Esophagus muscularis mucosa (tissue), 4 donors: ENCODE results near the gene TRIM42. TPM values are rescaled to one million over a fixed set of nuclear protein-coding genes. Genes with fewer than 3 reads are reported as not detected.

ENCODE experiments used
- DNase-seq: peaks from one replicate; pipeline ENCODE4 v3.0.0-alpha.2; 2017; ENCODE audit errors: extremely low spot score
- H3K27ac ChIP-seq, 4 donors: fragments of 200-600 bp; sonication (generic); replicated peaks in 1 of 4; 1 replicate in 3 of 4; 2 replicates in 1 of 4; pipeline ENCODE4 v1.5.1; 2016 to 2019; ENCODE audit warnings: mild to moderate bottlenecking in 1 of 4
- H3K27me3 ChIP-seq, 4 donors: fragments of 200-600 bp; sonication (generic); one replicate each; pipeline versions ENCODE4 v1.5.1 to v1.6.0; 2016 to 2019
- H3K36me3 ChIP-seq, 4 donors: fragments of 200-600 bp; sonication (generic); one replicate each; pipeline ENCODE4 v1.5.1; 2016 to 2019
- H3K4me1 ChIP-seq, 4 donors: fragments of 200-600 bp; sonication (generic); one replicate each; pipeline ENCODE4 v1.5.1; 2016 to 2019
- H3K4me3 ChIP-seq, 4 donors: fragments of 200-600 bp; sonication (generic); 1 replicate in 2 of 4; 2 replicates in 2 of 4; pipeline ENCODE4 v1.5.1; 2016 to 2019; ENCODE audit warnings: mild to moderate bottlenecking in 4 of 4, moderate library complexity in 1 of 4
- H3K9me3 ChIP-seq, 4 donors: fragments of 200-600 bp; sonication (generic); 1 replicate in 3 of 4; 2 replicates in 1 of 4; pipeline ENCODE4 v1.5.1; 2016 to 2019
- EP300 ChIP-seq: sonication (generic); formaldehyde crosslinking; IDR thresholded peaks from one replicate; pipeline ENCODE4 v1.6.1; 2017; ENCODE audit warnings: antibody characterized with exemption
- POLR2A ChIP-seq: fragments of 450-650 bp; IDR thresholded peaks from one replicate; pipeline ENCODE4 v1.6.1; 2017; ENCODE audit warnings: antibody characterized with exemption, moderate library complexity, mild to moderate bottlenecking, low read depth
- POLR2AphosphoS5 ChIP-seq, 2 donors: sonication (generic); formaldehyde crosslinking; IDR thresholded peaks; one replicate each; pipeline ENCODE4 v1.6.1; 2017; ENCODE audit warnings: antibody characterized with exemption in 2 of 2
- WGBS: methylation state at CpG from one replicate; pipeline ENCODE4 v1.1.5; 2018; 5-methylcytosine and 5-hydroxymethylcytosine counted together
- intact Hi-C: fragments of 100-400 bp; cut with DNase I; formaldehyde crosslinking; loops from one replicate; pipeline ENCODE4 v1.15.1; 2023
- total RNA-seq, 4 donors: library from RNA; depleted of rRNA; stranded (reverse); fragments of >200 nt; gene quantifications; one replicate each; pipeline versions ENCODE4 v1.1.0 to v1.2.1, GENCODE V29; 2016
- TF ChIP-seq, protein P1 (sequence below), 3 experiments: fragments of 200-600 bp in 2 of 3; fragments of 450-650 bp in 1 of 3; sonication (generic) in 2 of 3; IDR thresholded peaks; one replicate each; pipeline ENCODE4 v1.5.1; 2017 to 2019; ENCODE audit warnings: antibody characterized with exemption in 3 of 3, mild to moderate bottlenecking in 2 of 3, moderate library complexity in 1 of 3

TRIM42 gene
- total RNA-seq, 4 donors from 2014 or later = not detected

DNA sequence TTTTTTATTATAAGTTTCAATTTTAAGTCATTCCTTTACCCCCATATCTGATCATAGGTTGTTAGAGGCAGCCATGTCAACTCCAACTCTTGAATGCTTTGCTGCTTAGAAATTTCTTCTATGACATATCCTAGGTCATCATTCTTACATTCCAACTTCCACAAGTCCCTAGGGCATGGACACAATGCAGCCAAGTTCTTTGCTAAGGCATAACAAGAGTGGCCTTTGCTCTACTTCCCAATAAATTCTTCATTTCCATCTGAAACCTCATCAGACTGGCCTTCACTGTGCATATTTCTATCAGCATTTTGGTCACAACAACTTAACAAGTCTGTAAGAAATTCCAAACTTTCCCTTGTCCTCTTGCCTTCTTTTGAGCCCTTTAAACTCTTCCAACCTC lies 28.5 kb downstream of the TRIM42 start:
- Histone ChIP-seq H3K4me1 (no peaks in the 10 kb centered on the region), H3K27ac (no peak overlapping the region), H3K9me3 (no peaks in the 10 kb centered on the region), H3K27me3 (no peaks in the 10 kb centered on the region), H3K36me3 (no peaks in the 10 kb centered on the region), H3K4me3 (no peak overlapping the region)
- TF ChIP-seq EP300 (no peak), POLR2AphosphoS5 (IDR thresholded peaks at IDR 0.05) (no peak), POLR2A (no peak)
- TF ChIP-seq, protein P1, sequence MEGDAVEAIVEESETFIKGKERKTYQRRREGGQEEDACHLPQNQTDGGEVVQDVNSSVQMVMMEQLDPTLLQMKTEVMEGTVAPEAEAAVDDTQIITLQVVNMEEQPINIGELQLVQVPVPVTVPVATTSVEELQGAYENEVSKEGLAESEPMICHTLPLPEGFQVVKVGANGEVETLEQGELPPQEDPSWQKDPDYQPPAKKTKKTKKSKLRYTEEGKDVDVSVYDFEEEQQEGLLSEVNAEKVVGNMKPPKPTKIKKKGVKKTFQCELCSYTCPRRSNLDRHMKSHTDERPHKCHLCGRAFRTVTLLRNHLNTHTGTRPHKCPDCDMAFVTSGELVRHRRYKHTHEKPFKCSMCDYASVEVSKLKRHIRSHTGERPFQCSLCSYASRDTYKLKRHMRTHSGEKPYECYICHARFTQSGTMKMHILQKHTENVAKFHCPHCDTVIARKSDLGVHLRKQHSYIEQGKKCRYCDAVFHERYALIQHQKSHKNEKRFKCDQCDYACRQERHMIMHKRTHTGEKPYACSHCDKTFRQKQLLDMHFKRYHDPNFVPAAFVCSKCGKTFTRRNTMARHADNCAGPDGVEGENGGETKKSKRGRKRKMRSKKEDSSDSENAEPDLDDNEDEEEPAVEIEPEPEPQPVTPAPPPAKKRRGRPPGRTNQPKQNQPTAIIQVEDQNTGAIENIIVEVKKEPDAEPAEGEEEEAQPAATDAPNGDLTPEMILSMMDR (IDR thresholded peaks at IDR 0.05) = no peak
- intact Hi-C loops = no loop called here
- peak; percentile 42 for DNase-seq

DNA sequence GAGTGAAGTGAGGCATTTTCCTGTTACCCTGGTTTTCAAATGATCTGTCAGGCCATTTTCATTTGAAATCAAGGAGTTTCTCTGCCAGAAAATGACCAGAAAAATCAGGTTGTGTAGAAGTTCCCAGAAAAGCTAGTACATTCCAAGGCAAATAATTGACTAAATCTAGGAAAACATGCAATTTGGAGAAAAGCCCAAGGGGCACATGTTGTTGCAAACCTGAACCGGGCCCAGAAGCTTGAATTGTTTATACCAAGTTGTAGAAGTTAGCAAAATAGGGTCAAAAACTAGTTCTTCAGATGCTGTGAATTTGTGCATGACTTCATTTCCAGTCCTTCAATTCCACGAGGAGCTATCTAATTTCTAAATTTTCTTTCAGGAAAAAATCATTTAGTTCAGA lies 31.0 kb downstream of the TRIM42 start:
- 46% methylated on average over 2 of the region's 2 CpGs for WGBS
- DNase-seq = no peak
- H3K9me3 ChIP-seq = no peaks in the 10 kb centered on the region
- H3K36me3 ChIP-seq = no peaks in the 10 kb centered on the region
- intact Hi-C loops = no loop called here
- no peak overlapping the region for H3K4me3 ChIP-seq
- TF ChIP-seq, protein P1 (IDR thresholded peaks at IDR 0.05) = no peak
- H3K27me3 ChIP-seq = no peaks in the 10 kb centered on the region
- H3K4me1 ChIP-seq = no peaks in the 10 kb centered on the region
- H3K27ac ChIP-seq = no peak overlapping the region

- Histone ChIP-seq H3K4me3 (no peak overlapping the region), H3K36me3 (no peaks in the 10 kb centered on the region), H3K27me3 (no peaks in the 10 kb centered on the region), H3K9me3 (no peaks in the 10 kb centered on the region), H3K4me1 (no peaks in the 10 kb centered on the region), H3K27ac (no peak overlapping the region)
- no peak for TF ChIP-seq POLR2A
- TF ChIP-seq EP300 = no peak
- TF ChIP-seq POLR2AphosphoS5 (IDR thresholded peaks at IDR 0.05) = no peak
- TF ChIP-seq, protein P1 (IDR thresholded peaks at IDR 0.05) = no peak
- no peak for DNase-seq
- intact Hi-C loops = no loop called here
Observed at GRCh38 chr3:140709751-140710150, 31.9 kb downstream of the TRIM42 start.

- intact Hi-C loops = no loop called here
- no peak for DNase-seq
- Histone ChIP-seq H3K4me3 (no peak overlapping the region), H3K9me3 (no peaks in the 10 kb centered on the region), H3K27me3 (no peaks in the 10 kb centered on the region), H3K36me3 (no peaks in the 10 kb centered on the region), H3K27ac (no peak overlapping the region), H3K4me1 (no peaks in the 10 kb centered on the region)
- 76% methylated on average over 2 of the region's 2 CpGs for WGBS
- no peak for TF ChIP-seq POLR2A
- TF ChIP-seq, protein P1 (IDR thresholded peaks at IDR 0.05) = no peak
- no peak for TF ChIP-seq EP300
- no peak for TF ChIP-seq POLR2AphosphoS5 (IDR thresholded peaks at IDR 0.05)
Observed at GRCh38 chr3:140710711-140711389, 33.0 kb downstream of the TRIM42 start.

GRCh38 chr3:140711390-140712035 lies 33.6 kb downstream of the TRIM42 start:
- WGBS = 50% methylated on average over 4 of the region's 4 CpGs
- H3K36me3 ChIP-seq = no peaks in the 10 kb centered on the region
- no peaks in the 10 kb centered on the region for H3K9me3 ChIP-seq
- intact Hi-C loops = no loop called here
- no peaks in the 10 kb centered on the region for H3K27me3 ChIP-seq
- TF ChIP-seq, protein P1 (IDR thresholded peaks at IDR 0.05) = no peak
- no peak for TF ChIP-seq EP300
- TF ChIP-seq POLR2A = no peak
- no peak for TF ChIP-seq POLR2AphosphoS5 (IDR thresholded peaks at IDR 0.05)
- no peak for DNase-seq
- H3K27ac ChIP-seq = no peak overlapping the region
- no peaks in the 10 kb centered on the region for H3K4me1 ChIP-seq
- no peak overlapping the region for H3K4me3 ChIP-seq
